ENCODE results near the gene GCDH.
"Not testable (repeated sequence)": the region's sequence is repeated elsewhere in the genome, so short reads cannot be mapped to it uniquely, and the experiment has no call there.

GCDH gene

GRCh38 chr19:12872941-12873890 lies 17.7 kb upstream of the GCDH start:
- no peak for DNase-seq (ENCODE audit: low read depth)

- no peak for DNase-seq (ENCODE audit: low read depth)
Measured at GRCh38 chr19:12873891-12874745, 16.8 kb upstream of the GCDH start.

- no peak for DNase-seq (ENCODE audit: low read depth)
Measured at GRCh38 chr19:12875086-12875485, 15.9 kb upstream of the GCDH start.

- DNase-seq (ENCODE audit: low read depth), result no peak
Measured at GRCh38 chr19:12880551-12881171, 10.3 kb upstream of the GCDH start.

GRCh38 chr19:12881172-12881808 lies 9.7 kb upstream of the GCDH start, which contains the start of gene DNASE2:
Gene DNASE2, minus strand, starts transcription at chr19:12881449. Its CDS starts 74 bp downstream, at chr19:12881375.
- peak; percentile 73 for DNase-seq (ENCODE audit: low read depth)

GRCh38 chr19:12882589-12882988 lies 8.4 kb upstream of the GCDH start:
- DNase-seq (ENCODE audit: low read depth), result no peak

GRCh38 chr19:12884202-12884601 lies 6.8 kb upstream of the GCDH start:
- DNase-seq (ENCODE audit: low read depth), result no peak

GRCh38 chr19:12884627-12884925 lies 6.4 kb upstream of the GCDH start:
- no peak for DNase-seq (ENCODE audit: low read depth)

GRCh38 chr19:12884926-12885748 lies 5.8 kb upstream of the GCDH start:
- peak; percentile 69 for DNase-seq (ENCODE audit: low read depth)

- no peak for DNase-seq (ENCODE audit: low read depth)
Measured at GRCh38 chr19:12885749-12886650, 5.0 kb upstream of the GCDH start.

GRCh38 chr19:12886651-12886968 lies 4.3 kb upstream of the GCDH start:
- DNase-seq (ENCODE audit: low read depth), result no peak

- no peak for DNase-seq (ENCODE audit: low read depth)
Measured at GRCh38 chr19:12886969-12887747, 3.8 kb upstream of the GCDH start, which contains the start of gene KLF1. Gene KLF1, minus strand, starts transcription at chr19:12887201. Its CDS starts 61 bp downstream, at chr19:12887140.

- no peak for DNase-seq (ENCODE audit: low read depth)
Measured at GRCh38 chr19:12888006-12888603, 2.9 kb upstream of the GCDH start.

- not testable (repeated sequence) for DNase-seq (ENCODE audit: low read depth)
Measured at GRCh38 chr19:12890299-12890786, 617 bp upstream of the GCDH start.

GRCh38 chr19:12891553-12892021 lies 627 bp downstream of the GCDH start:
- DNase-seq (ENCODE audit: low read depth), result no peak

GRCh38 chr19:12893582-12893981 lies 2.6 kb downstream of the GCDH start:
- no peak for DNase-seq (ENCODE audit: low read depth)

- no peak for DNase-seq (ENCODE audit: low read depth)
Measured at GRCh38 chr19:12896460-12896859, 5.5 kb downstream of the GCDH start.

- no peak for DNase-seq (ENCODE audit: low read depth)
Measured at GRCh38 chr19:12899891-12900518, 9.0 kb downstream of the GCDH start.

Measured in stimulated activated CD8-positive, alpha-beta memory T cell treated with anti-CD3 and anti-CD28 coated beads, Interleukin-15, amount 100 ng/mL, for 24 hours (primary cell).